GM18861 (cell line): ENCODE measurements around the gene GLRX5.
"Not testable (repeated sequence)": the region's sequence is repeated elsewhere in the genome, so short reads cannot be mapped to it uniquely, and the experiment has no call there.

Source experiments
- ATAC-seq: cut with Tn5 transposase; IDR thresholded peaks from one replicate; pipeline ENCODE4 v1.9.1; 2021; ENCODE audit not compliant: unreplicated experiment

The GLRX5 gene

GRCh38 chr14:95498622-95499353 lies 36.1 kb upstream of the GLRX5 start:
- no peak for ATAC-seq

GRCh38 chr14:95499354-95499750 lies 35.5 kb upstream of the GLRX5 start:
- no peak for ATAC-seq

GRCh38 chr14:95500201-95500681 lies 34.6 kb upstream of the GLRX5 start:
- no peak for ATAC-seq

- ATAC-seq, result no peak
Observed at GRCh38 chr14:95500772-95501401, 34.0 kb upstream of the GLRX5 start.

- ATAC-seq, result no peak
Observed at GRCh38 chr14:95502381-95502950, 32.4 kb upstream of the GLRX5 start.

- ATAC-seq, result peak; percentile 55
Observed at GRCh38 chr14:95503365-95504134, 31.3 kb upstream of the GLRX5 start.

GRCh38 chr14:95504135-95505029 lies 30.5 kb upstream of the GLRX5 start:
- ATAC-seq, result no peak

GRCh38 chr14:95505030-95505589 lies 29.7 kb upstream of the GLRX5 start:
- ATAC-seq, result peak; percentile 42

- no peak for ATAC-seq
Observed at GRCh38 chr14:95507174-95507573, 27.7 kb upstream of the GLRX5 start.

GRCh38 chr14:95507701-95508103 lies 27.1 kb upstream of the GLRX5 start:
- ATAC-seq, result no peak

GRCh38 chr14:95508377-95508776 lies 26.5 kb upstream of the GLRX5 start:
- no peak for ATAC-seq

- ATAC-seq, result no peak
Observed at GRCh38 chr14:95509495-95509894, 25.4 kb upstream of the GLRX5 start.

GRCh38 chr14:95510344-95510743 lies 24.5 kb upstream of the GLRX5 start:
- ATAC-seq, result not testable (repeated sequence)

- no peak for ATAC-seq
Observed at GRCh38 chr14:95510804-95511203, 24.0 kb upstream of the GLRX5 start.

- ATAC-seq, result no peak
Observed at GRCh38 chr14:95511687-95512086, 23.2 kb upstream of the GLRX5 start.

- ATAC-seq, result no peak
Observed at GRCh38 chr14:95513291-95513690, 21.6 kb upstream of the GLRX5 start.

- ATAC-seq, result no peak
Observed at GRCh38 chr14:95514131-95515079, 20.4 kb upstream of the GLRX5 start.

- no peak for ATAC-seq
Observed at GRCh38 chr14:95515080-95515489, 19.8 kb upstream of the GLRX5 start.
